GM23338 (cell line): Measurements from ENCODE around the gene ZNF318. TPM values are rescaled to one million over a fixed set of nuclear protein-coding genes. Genes with fewer than 3 reads are reported as not detected.

ENCODE experiments used
- ATAC-seq: fragments of 200-7000 bp; cut with Tn5 transposase; 3 replicates; pipeline ENCODE4 v1.9.1; 2020
- DNase-seq: peaks from one replicate; pipeline ENCODE4 v3.0.0-alpha.2; 2015; ENCODE audit warnings: low spot score
- H2AFZ ChIP-seq: fragments of 200-600 bp; sonication (generic); 2 replicates; pipeline ENCODE4 v1.8.0; 2016; ENCODE audit warnings: antibody characterized with exemption, mild to moderate bottlenecking, moderate library complexity
- H3F3A ChIP-seq: fragments of 200-600 bp; sonication (generic); replicated peaks from 2 replicates; pipeline ENCODE4 v1.8.0; 2017; ENCODE audit warnings: antibody characterized with exemption, mixed run types, low read depth
- H3K27ac ChIP-seq: fragments of 200-600 bp; sonication (generic); 2 replicates; pipeline ENCODE4 v1.6.1; 2016; ENCODE audit warnings: low read depth
- H3K27me3 ChIP-seq: fragments of 200-600 bp; sonication (generic); 2 replicates; pipeline ENCODE4 v1.8.0; 2016; ENCODE audit warnings: mild to moderate bottlenecking, mixed run types, moderate library complexity; ENCODE audit not compliant: insufficient read depth
- H3K36me3 ChIP-seq: fragments of 200-600 bp; sonication (generic); 2 replicates; pipeline ENCODE4 v1.8.0; 2016; ENCODE audit warnings: mild to moderate bottlenecking; ENCODE audit not compliant: insufficient read depth
- H3K4me1 ChIP-seq: fragments of 200-600 bp; sonication (generic); 2 replicates; pipeline ENCODE4 v1.8.0; 2016; ENCODE audit warnings: mild to moderate bottlenecking, moderate library complexity; ENCODE audit not compliant: insufficient read depth
- H3K4me2 ChIP-seq: fragments of 200-600 bp; sonication (generic); 2 replicates; pipeline ENCODE4 v1.7.1; 2017; ENCODE audit warnings: mixed run types
- H3K4me3 ChIP-seq: fragments of 200-600 bp; sonication (generic); 2 replicates; pipeline ENCODE4 v1.6.1; 2016; ENCODE audit warnings: mixed run types
- H3K79me2 ChIP-seq: fragments of 200-600 bp; sonication (generic); replicated peaks from 2 replicates; pipeline ENCODE4 v1.8.0; 2017; ENCODE audit warnings: mild to moderate bottlenecking; ENCODE audit not compliant: insufficient read depth
- H3K9me2 ChIP-seq: fragments of 200-600 bp; sonication (generic); 2 replicates; pipeline ENCODE4 v1.8.0; 2017; ENCODE audit not compliant: insufficient read depth
- H4K20me1 ChIP-seq: fragments of 200-600 bp; sonication (generic); replicated peaks from 2 replicates; pipeline ENCODE4 v1.8.0; 2017; ENCODE audit warnings: mild to moderate bottlenecking; ENCODE audit not compliant: insufficient read depth
- H3K27ac Mint-ChIP-seq: 2 replicates; pipeline ENCODE4 v1.8.0; 2020; ENCODE audit warnings: inconsistent platforms, mild to moderate bottlenecking, moderate library complexity, mixed read lengths
- H3K27me3 Mint-ChIP-seq: 3 replicates; pipeline ENCODE4 v1.8.0; 2022; ENCODE audit warnings: low read depth, mild to moderate bottlenecking, moderate library complexity, mixed read lengths, inconsistent platforms; ENCODE audit not compliant: insufficient read depth, poor library complexity
- H3K36me3 Mint-ChIP-seq: 3 replicates; pipeline ENCODE4 v1.8.0; 2021; ENCODE audit warnings: low read depth, mild to moderate bottlenecking, inconsistent platforms, moderate library complexity, mixed read lengths
- H3K4me1 Mint-ChIP-seq: 3 replicates; pipeline ENCODE4 v1.8.0; 2020; ENCODE audit warnings: mild to moderate bottlenecking, inconsistent platforms, mixed read lengths
- H3K4me3 Mint-ChIP-seq: 3 replicates; pipeline ENCODE4 v1.8.0; 2021; ENCODE audit warnings: moderate library complexity, mild to moderate bottlenecking, inconsistent platforms, mixed read lengths
- H3K9me3 Mint-ChIP-seq: 3 replicates; pipeline ENCODE4 v1.8.0; 2020; ENCODE audit warnings: moderate library complexity, mild to moderate bottlenecking, inconsistent platforms, mixed read lengths
- CTCF ChIP-seq, 2 experiments: fragments of 200-600 bp in 1 of 2; sonication (generic) in 1 of 2; conservative IDR thresholded peaks; 2 replicates each; pipeline versions ENCODE4 v1.5.1 to v1.6.1; 2016 to 2017; ENCODE audit warnings: antibody characterized with exemption in 2 of 2, low read depth in 2 of 2, mild to moderate bottlenecking in 2 of 2, moderate library complexity in 1 of 2
- ETS1 ChIP-seq: IDR thresholded peaks from 2 replicates; pipeline ENCODE4 v1.6.1; 2016; ENCODE audit warnings: antibody characterized with exemption
- EZH2 ChIP-seq: fragments of 200-600 bp; sonication (generic); IDR thresholded peaks from one replicate; pipeline ENCODE4 v1.8.0; 2017; ENCODE audit warnings: antibody characterized with exemption, mild to moderate bottlenecking, low read depth; ENCODE audit not compliant: unreplicated experiment
- EZH2phosphoT487 ChIP-seq: fragments of 200-600 bp; sonication (generic); IDR thresholded peaks from one replicate; pipeline ENCODE4 v1.8.1; 2018; ENCODE audit warnings: antibody characterized with exemption; ENCODE audit not compliant: unreplicated experiment
- JUNB ChIP-seq: IDR thresholded peaks from one replicate; pipeline ENCODE4 v1.6.1; 2016; ENCODE audit warnings: antibody characterized with exemption; ENCODE audit not compliant: unreplicated experiment
- NANOG ChIP-seq: IDR thresholded peaks from 2 replicates; pipeline ENCODE4 v1.6.1; 2016; ENCODE audit warnings: antibody characterized with exemption, borderline replicate concordance
- REST ChIP-seq: IDR thresholded peaks from one replicate; pipeline ENCODE4 v1.6.1; 2018; ENCODE audit warnings: antibody characterized with exemption; ENCODE audit not compliant: unreplicated experiment
- STAT1 ChIP-seq: IDR thresholded peaks from one replicate; pipeline ENCODE4 v1.6.1; 2016; ENCODE audit warnings: antibody characterized with exemption; ENCODE audit not compliant: unreplicated experiment
- ZNF331 ChIP-seq: fragments of 250-450 bp; sonication (Bioruptor Pico); IDR thresholded peaks from 2 replicates; pipeline ENCODE4 v1.5.0; 2020; ENCODE audit warnings: low read depth, mild to moderate bottlenecking, moderate library complexity
- ZNF462 ChIP-seq: fragments of 250-450 bp; sonication (Bioruptor Pico); IDR thresholded peaks from 2 replicates; pipeline ENCODE4 v1.5.0; 2020; ENCODE audit warnings: mild to moderate bottlenecking, moderate library complexity
- polyA plus RNA-seq: library from polyadenylated mRNA; unstranded; fragments of >200 nt; fragmentation: Nextera tagmentation; extraction: Ambion mirVana; gene quantifications from 2 replicates; pipeline ENCODE4 v1.2.1, GENCODE V29; 2016
- total RNA-seq: library from RNA; depleted of rRNA; stranded (reverse); fragments of >200 nt; shearing (Covaris generic); gene quantifications from 2 replicates; pipeline ENCODE4 v1.2.3, GENCODE V29; 2014

ZNF318 gene
- total and polyA plus RNA-seq, 2 experiments from 2014 or later, result 8.7 to 19.5 TPM

- Histone ChIP-seq H3K4me3 (no peak overlapping the region), H3K27ac (no peak overlapping the region), H3K9me2 (no peaks in the 10 kb centered on the region), H3K36me3 (no peaks in the 10 kb centered on the region), H3K4me1 (no peaks in the 10 kb centered on the region), H3K79me2 (no peaks in the 10 kb centered on the region), H3F3A (no peaks in the 10 kb centered on the region), H2AFZ (no peak overlapping the region), H3K4me2 (no peak overlapping the region), H4K20me1 (no peaks in the 10 kb centered on the region; the same call in 1 of the 2 replicates), H3K27me3 (no peaks in the 10 kb centered on the region)
- Mint-ChIP-seq H3K27me3 (peaks cover 1% of the 10 kb centered on the region), H3K36me3 (no peaks in the 10 kb centered on the region), H3K27ac (no peak overlapping the region), H3K9me3 (no peaks in the 10 kb centered on the region), H3K4me1 (peaks cover 2% of the 10 kb centered on the region; the same call in 2 of the 3 replicates), H3K4me3 (no peak overlapping the region)
- ATAC-seq (no peak), DNase-seq (no peak)
- TF ChIP-seq REST, result no peak
- no peak for TF ChIP-seq CTCF (conservative IDR thresholded peaks at IDR 0.05; ENCODE audit: low read depth in 2 of 2)
- TF ChIP-seq ETS1, result no peak
- TF ChIP-seq EZH2phosphoT487, result no peak
- no peak for TF ChIP-seq JUNB
- no peak for TF ChIP-seq EZH2
- TF ChIP-seq ZNF331 (CRISPR knock-in tag), result no peak
- TF ChIP-seq ZNF462, result no peak
- TF ChIP-seq STAT1, result no peak
- TF ChIP-seq NANOG, result no peak
Observed at GRCh38 chr6:43331470-43331869, 38.0 kb downstream of the ZNF318 start.
